Hematopoietic multipotent progenitor cell treated with erythropoietin and hydrocortisone succinate and interleukin-3 and kit ligand, for 6 days (in vitro differentiated cells): Measurements from ENCODE around the gene NFILZ.

Source experiments
- DNase-seq: peaks from one replicate; pipeline ENCODE4 v3.0.0-alpha.2; 2015

Gene NFILZ, protein sequence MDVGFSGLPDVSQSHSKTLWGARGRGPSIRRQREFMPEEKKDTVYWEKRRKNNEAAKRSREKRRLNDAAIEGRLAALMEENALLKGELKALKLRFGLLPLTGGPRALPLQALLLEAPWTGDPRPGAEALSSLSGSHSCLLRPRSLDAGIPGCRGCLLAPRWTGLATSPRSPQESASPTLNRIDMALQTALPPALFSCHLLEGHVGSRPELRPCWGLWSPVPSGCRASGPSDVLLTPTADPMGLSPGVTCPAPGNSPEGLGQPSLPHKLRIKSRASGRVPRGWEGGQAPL

DNA sequence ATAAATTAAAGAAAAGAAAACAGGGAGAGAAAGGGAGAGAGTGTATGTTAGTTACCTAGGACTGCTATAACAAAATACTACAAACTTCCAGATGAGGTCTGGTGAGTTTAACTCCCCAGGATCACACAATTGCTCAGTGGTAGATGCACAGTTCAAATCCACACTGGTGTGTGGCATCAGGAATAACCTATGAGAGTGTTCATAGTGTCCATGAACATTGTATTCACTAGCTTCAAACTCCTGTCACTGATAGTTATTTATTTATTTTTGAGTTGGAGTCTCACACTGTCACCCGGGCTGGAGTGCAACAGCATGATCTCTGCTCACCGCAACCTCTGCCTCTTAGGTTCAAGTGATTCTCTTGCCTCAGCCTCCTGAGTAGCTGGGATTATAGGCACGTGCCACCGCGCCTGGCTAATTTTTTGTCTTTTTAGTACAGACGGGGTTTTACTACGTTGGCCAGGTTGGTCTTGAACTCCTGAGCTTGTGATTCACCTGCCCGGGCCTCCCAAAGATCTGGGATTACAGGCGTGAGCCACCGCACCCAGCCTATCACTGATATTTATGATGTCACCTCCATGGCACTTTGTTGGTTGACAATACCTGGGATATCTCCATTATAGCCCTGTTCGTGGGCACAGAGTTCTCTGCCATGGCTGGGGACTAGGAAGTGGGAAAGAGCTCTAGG is at the start of gene NFILZ:
TSS of gene NFILZ (plus strand) at position 638 of the 688 bp plus-strand sequence. CDS start 46,133 bp downstream, outside the sequence.
- no peak for DNase-seq

DNA sequence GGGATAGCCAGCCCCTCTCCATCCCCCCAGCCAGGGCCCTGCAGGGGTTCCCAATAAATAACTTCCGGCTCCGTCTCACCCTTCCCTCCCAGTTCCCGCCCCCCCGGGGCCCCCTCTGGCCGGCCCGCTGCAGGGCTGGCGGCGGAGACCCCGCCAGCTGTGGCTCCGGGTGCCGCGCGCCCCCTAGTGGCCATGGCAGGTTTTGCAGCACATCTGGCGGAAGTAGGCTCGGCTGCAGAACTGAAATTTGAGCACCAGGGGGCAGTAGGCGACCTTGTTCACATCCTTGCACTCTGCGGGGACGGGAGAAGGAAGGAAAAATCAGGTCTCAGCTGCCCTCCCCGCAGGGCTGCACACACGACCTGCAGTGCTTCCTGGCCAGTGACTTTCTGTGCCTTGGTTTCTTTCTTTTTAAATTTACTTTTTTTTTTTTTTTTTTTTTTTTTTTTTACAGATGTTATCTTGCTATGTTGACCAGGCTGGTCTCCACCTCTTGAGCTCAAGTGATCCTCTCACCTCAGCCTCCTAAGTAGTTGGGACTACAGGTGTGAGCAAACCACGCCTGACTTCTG is 49.6 kb upstream of the NFILZ start:
- DNase-seq = peak; percentile 92

DNA sequence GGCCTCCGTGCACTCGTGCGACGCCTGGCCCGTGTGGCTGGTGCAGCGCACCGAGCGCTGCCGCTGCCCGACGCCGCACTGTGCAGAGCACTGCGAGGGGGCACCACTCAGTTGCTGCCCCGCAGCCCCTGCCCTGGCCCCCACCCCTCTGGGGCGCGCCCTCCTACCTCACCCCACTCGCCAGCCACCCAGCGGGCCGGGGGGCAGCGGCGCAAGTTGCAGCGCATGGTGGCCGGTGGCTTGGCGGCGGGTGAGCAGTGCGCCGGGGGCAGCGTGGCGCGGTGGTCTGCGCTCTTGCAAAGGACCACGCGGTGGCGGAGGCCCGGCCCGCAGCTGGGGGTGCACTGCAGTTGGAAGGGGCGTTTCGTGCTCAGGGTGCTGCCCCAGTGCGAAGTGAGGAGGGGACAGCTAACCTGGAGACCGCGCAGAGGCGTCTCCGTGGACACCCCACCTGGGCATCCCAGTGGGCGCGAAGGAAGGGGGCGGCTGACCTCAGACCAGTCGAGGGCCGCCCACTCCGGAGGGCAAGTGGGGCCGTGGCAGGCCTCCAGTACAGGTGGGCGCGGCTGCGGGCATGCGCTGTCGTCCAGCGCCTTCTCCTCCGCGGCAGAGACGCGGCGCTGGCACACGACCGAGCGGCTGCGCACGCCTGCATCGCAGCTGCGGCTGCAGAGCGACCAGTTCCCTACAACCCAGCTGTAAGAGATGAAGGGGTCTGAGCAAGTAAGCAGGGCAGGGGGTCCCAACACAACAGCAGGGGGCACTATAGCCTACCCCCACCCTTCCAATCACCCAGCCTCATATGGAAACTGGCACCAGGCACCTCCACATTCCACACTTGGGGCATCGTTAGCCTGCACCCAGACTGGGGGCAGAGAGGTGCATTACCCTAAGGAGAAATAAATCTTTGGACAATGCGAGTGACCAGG is 45.2 kb upstream of the NFILZ start:
- no peak for DNase-seq

GRCh38 chr19:8585894-8586750 is 44.3 kb upstream of the NFILZ start:
- DNase-seq = peak; percentile 76

DNA sequence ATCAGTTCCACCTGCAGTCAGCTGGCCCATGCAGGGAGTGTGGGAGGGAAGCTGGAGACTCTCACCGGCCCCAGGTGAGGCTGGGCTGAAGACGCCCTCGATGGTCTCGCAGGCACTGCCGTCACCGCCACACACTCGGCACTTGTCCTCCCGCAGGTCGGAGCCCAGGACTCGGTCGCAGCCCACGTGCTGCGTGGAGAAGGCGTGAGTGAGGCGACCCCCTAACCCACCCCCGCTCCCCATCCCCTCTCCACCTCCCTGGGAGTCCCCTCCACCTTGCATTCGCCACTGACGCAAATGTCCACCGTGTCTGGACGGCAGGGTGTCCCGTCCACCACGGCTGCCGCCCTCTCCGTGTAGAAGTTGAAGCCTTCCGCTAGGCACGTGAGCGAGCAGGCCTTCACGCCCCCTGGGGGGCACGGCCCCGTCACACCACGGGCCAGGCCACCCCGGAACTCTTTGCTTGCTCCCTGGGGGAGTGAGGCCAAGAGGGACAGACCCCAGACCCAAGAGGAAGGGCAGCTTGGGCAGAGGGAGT is 41.2 kb upstream of the NFILZ start:
- no peak for DNase-seq

- DNase-seq = peak; percentile 99
Observed at GRCh38 chr19:8592231-8593009, 38.0 kb upstream of the NFILZ start.

GRCh38 chr19:8593931-8594330 is 36.5 kb upstream of the NFILZ start:
- peak; percentile 41 for DNase-seq

- no peak for DNase-seq
Observed at GRCh38 chr19:8595651-8596050, 34.8 kb upstream of the NFILZ start.

DNA sequence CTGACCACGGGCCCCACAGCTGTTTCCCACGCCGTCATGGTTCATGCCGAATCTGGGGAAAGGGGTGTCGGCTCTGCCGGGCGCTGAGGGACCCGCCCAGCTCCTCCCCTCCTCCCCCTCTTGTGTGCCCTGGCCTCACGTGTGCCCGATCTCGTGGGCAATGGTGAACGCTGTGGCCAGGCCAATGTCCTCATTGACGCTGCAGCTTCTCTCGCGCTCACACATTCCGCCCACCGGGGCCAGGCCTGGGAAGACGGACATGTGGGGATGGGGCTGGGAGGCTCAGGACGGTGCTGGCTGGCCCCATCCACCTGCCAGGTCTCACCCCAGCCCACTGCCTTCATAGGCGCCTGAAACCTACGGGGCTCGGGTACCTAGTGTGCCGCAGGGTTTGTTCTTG is 34.3 kb upstream of the NFILZ start:
- no peak for DNase-seq

DNA sequence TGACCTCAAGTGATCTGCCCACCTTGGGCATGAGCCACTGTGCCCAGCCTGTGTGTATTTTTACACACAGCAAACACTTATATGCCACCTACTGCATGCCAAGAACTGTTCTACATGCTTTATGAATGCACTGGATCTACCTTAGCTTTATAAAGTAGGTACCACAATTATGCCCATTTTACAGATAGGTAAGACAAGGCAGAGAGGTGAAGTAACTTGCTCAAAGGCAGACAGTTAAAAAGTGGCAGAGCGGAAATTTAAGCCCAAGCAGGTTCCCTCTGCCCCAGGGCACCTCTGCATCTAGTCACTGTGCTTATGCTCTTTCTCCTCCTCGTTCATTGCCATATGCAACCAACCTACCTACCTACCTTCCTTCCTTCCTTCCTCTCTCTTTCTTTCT is 30.4 kb upstream of the NFILZ start:
- no peak for DNase-seq

- no peak for DNase-seq
Observed at GRCh38 chr19:8600816-8601215, 29.6 kb upstream of the NFILZ start.

GRCh38 chr19:8601796-8602195 is 28.6 kb upstream of the NFILZ start:
- DNase-seq = no peak

- DNase-seq = no peak
Observed at GRCh38 chr19:8605514-8605913, 24.9 kb upstream of the NFILZ start.

DNA sequence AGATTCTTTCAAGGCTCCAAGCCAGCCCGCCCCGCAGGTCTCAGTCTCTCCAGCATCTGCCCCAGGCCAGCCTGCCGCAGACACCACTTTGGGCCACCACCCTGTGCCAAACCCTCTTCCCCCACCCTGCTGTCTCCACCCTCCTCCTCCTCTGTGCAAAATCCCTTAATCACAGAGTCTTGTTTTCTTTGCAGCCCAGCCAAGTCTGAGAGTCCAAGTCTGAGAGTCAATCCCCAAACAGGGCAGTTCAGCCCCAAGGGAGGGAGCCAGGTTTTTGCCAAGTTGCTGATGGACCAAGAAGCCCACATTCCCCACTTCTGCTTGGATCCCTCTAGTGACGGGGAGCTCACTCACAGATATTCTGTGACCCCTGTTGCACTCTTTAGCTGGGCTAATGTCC is 23.0 kb upstream of the NFILZ start:
- DNase-seq = peak; percentile 30

- DNase-seq = no peak
Observed at GRCh38 chr19:8608941-8609278, 21.5 kb upstream of the NFILZ start.

GRCh38 chr19:8609279-8610040 is 21.0 kb upstream of the NFILZ start:
- DNase-seq = peak; percentile 65

- peak; percentile 47 for DNase-seq
Observed at GRCh38 chr19:8610041-8610935, 20.1 kb upstream of the NFILZ start, which contains the start of gene ADAMTS10. Gene ADAMTS10, minus strand, starts transcription at chr19:8610715. Its CDS starts 5,005 bp downstream, at chr19:8605710.

- DNase-seq = no peak
Observed at GRCh38 chr19:8610936-8611300, 19.5 kb upstream of the NFILZ start.

- peak; percentile 42 for DNase-seq
Observed at GRCh38 chr19:8611391-8611876, 19.0 kb upstream of the NFILZ start.
